GM12878 (cell line): Measurements from ENCODE around the gene HOTAIR.

Experiments
- EP300 ChIP-seq, 2 experiments: fragments of 150-350 bp in 1 of 2; IDR thresholded peaks; 2 replicates each; pipeline ENCODE4 v1.6.1; 2011 to 2012; ENCODE audit warnings: low read depth in 2 of 2, low read length in 2 of 2, borderline replicate concordance in 1 of 2, improper control_type of control experiment in 1 of 2, inconsistent platforms in 1 of 2; ENCODE audit not compliant: control insufficient read depth in 1 of 2
- TF ChIP-seq, protein P1 (sequence below): fragments of 150-350 bp; IDR thresholded peaks from 2 replicates; pipeline ENCODE4 v1.6.1; 2016; ENCODE audit warnings: low read depth, low read length
- TF ChIP-seq, protein P2 (sequence below), 3 experiments: IDR thresholded peaks in 2 of 3; conservative IDR thresholded peaks in 1 of 3; 2 replicates each; pipeline ENCODE4 v1.5.1; 2011; ENCODE audit warnings: low read depth in 3 of 3, low read length in 3 of 3, mild to moderate bottlenecking in 3 of 3, control low read depth in 2 of 3, moderate library complexity in 2 of 3, inconsistent platforms in 1 of 3, mixed read lengths in 1 of 3; ENCODE audit not compliant: control insufficient read depth in 2 of 3, insufficient read depth in 1 of 3; ENCODE audit errors: extremely low read depth in 1 of 3

DNA sequence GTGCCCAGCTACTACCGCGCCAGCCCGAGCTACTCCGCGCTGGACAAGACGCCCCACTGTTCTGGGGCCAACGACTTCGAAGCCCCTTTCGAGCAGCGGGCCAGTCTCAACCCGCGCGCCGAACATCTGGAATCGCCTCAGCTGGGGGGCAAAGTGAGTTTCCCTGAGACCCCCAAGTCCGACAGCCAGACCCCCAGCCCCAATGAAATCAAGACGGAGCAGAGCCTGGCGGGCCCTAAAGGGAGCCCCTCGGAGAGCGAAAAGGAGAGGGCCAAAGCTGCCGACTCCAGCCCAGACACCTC is 10.9 kb upstream of the HOTAIR start:
- TF ChIP-seq, protein P1, sequence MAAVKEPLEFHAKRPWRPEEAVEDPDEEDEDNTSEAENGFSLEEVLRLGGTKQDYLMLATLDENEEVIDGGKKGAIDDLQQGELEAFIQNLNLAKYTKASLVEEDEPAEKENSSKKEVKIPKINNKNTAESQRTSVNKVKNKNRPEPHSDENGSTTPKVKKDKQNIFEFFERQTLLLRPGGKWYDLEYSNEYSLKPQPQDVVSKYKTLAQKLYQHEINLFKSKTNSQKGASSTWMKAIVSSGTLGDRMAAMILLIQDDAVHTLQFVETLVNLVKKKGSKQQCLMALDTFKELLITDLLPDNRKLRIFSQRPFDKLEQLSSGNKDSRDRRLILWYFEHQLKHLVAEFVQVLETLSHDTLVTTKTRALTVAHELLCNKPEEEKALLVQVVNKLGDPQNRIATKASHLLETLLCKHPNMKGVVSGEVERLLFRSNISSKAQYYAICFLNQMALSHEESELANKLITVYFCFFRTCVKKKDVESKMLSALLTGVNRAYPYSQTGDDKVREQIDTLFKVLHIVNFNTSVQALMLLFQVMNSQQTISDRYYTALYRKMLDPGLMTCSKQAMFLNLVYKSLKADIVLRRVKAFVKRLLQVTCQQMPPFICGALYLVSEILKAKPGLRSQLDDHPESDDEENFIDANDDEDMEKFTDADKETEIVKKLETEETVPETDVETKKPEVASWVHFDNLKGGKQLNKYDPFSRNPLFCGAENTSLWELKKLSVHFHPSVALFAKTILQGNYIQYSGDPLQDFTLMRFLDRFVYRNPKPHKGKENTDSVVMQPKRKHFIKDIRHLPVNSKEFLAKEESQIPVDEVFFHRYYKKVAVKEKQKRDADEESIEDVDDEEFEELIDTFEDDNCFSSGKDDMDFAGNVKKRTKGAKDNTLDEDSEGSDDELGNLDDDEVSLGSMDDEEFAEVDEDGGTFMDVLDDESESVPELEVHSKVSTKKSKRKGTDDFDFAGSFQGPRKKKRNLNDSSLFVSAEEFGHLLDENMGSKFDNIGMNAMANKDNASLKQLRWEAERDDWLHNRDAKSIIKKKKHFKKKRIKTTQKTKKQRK, result no peak
- TF ChIP-seq EP300 (IDR thresholded peaks at IDR 0.05; ENCODE audit: borderline replicate concordance in 1 of 2, control insufficient read depth in 1 of 2, low read depth in 2 of 2, low read length in 2 of 2), result no peak
- TF ChIP-seq, protein P2, sequence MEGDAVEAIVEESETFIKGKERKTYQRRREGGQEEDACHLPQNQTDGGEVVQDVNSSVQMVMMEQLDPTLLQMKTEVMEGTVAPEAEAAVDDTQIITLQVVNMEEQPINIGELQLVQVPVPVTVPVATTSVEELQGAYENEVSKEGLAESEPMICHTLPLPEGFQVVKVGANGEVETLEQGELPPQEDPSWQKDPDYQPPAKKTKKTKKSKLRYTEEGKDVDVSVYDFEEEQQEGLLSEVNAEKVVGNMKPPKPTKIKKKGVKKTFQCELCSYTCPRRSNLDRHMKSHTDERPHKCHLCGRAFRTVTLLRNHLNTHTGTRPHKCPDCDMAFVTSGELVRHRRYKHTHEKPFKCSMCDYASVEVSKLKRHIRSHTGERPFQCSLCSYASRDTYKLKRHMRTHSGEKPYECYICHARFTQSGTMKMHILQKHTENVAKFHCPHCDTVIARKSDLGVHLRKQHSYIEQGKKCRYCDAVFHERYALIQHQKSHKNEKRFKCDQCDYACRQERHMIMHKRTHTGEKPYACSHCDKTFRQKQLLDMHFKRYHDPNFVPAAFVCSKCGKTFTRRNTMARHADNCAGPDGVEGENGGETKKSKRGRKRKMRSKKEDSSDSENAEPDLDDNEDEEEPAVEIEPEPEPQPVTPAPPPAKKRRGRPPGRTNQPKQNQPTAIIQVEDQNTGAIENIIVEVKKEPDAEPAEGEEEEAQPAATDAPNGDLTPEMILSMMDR (IDR thresholded peaks at IDR 0.05 in 2 of 3, conservative IDR thresholded peaks at IDR 0.05 in 1 of 3; ENCODE audit: control insufficient read depth in 2 of 3, extremely low read depth in 1 of 3, insufficient read depth in 1 of 3, low read depth in 3 of 3, low read length in 3 of 3), result no peak
